NCI-H1436 (cell line): ENCODE measurements around the gene ADAMTS15.
"Not testable (repeated sequence)": the region's sequence is repeated elsewhere in the genome, so short reads cannot be mapped to it uniquely, and the experiment has no call there.

Experiments used
- DNase-seq: peaks from one replicate; lab custom pipeline; 2025; lab: John Stamatoyannopoulos, UW

ADAMTS15 gene

DNA sequence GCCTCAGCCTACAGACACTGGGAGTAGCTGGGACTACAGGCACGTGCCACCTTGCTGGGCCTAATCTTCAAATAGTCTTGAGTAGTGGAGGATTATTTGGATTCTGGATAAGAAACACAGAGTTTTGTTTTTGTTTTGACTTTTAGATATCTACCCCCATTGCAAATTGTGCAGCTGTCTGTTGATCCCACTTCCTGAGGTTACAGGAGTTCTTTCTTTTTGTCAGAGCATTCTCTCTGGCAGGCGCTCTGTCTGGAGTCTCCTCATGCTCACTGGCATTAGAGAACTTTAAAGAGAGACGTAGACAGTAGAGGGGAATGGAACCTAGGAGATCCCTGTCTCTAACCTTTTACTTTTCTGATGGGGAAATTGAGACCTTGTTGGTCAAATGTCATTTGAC is 12.3 kb upstream of the ADAMTS15 start:
- DNase-seq: no peak

DNA sequence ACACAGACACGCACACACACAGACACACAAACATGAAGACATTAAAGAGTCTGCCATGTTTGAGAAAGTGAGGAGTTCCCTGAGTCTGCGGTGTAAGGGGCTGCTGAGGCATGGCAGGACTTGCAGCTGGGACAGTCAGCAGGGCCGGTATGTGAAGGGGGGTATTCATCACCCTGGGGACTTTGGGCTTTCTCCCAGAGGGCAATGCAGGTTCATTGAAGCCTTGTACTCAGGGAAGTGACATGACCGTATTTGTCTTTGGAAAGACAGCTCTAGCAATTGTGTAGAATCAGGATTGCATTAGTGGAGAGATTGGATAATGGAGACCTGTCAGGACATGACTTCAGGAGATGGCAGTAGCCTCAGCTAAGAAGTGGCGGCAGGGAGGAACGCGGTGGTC is 10.6 kb upstream of the ADAMTS15 start:
- no peak for DNase-seq

GRCh38 chr11:130438401-130439159 is 9.9 kb upstream of the ADAMTS15 start:
- DNase-seq: not testable (repeated sequence)

- no peak for DNase-seq
Measured at GRCh38 chr11:130439160-130439519, 9.3 kb upstream of the ADAMTS15 start.

GRCh38 chr11:130439876-130440275 is 8.6 kb upstream of the ADAMTS15 start:
- DNase-seq: no peak

GRCh38 chr11:130441719-130442118 is 6.7 kb upstream of the ADAMTS15 start:
- DNase-seq: no peak

DNA sequence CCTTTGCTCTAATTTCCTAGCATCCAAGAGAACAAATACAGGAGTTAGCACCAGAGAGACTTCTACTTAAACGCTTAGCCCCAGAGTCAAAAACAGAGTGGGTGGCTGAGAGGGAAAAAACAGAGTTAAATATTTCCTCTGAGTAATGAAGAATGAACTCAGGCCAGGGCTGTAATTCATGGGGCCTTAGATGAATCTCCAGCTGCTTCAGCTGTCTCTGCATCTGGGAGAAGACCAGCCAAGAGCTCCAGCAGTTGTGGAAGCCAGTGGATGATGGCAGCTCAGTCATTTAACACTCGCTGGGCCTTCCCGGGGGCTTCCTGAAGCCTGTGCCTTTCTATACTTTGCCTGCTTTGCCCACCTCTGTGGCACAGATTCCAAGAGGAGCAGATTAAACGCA is 5.7 kb upstream of the ADAMTS15 start:
- DNase-seq: no peak

DNA sequence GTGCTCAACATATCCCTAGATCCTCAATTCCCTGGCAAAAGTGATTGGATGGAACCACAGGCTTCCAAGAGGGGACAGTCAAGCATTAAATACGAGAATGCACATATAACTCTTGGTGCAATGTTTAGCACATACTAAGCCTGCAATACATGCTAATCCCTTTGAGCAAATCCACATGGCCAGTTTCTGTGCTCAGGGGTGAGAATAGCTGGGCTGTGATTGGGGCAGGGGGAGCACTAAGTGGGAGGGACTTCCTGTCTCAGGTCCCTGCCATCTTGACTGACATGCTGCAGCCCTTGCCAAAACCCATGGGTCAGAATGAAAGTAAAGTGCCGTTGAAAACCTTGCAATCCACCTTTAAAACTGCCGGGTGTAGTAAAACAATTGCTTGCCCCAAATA is 2.7 kb upstream of the ADAMTS15 start:
- no peak for DNase-seq

GRCh38 chr11:130448039-130448415 is 418 bp upstream of the ADAMTS15 start:
- no peak for DNase-seq

GRCh38 chr11:130449310-130449990 is 1.0 kb downstream of the ADAMTS15 start:
- DNase-seq: no peak

- DNase-seq: no peak
Measured at GRCh38 chr11:130449996-130450769, 1.7 kb downstream of the ADAMTS15 start.

DNA sequence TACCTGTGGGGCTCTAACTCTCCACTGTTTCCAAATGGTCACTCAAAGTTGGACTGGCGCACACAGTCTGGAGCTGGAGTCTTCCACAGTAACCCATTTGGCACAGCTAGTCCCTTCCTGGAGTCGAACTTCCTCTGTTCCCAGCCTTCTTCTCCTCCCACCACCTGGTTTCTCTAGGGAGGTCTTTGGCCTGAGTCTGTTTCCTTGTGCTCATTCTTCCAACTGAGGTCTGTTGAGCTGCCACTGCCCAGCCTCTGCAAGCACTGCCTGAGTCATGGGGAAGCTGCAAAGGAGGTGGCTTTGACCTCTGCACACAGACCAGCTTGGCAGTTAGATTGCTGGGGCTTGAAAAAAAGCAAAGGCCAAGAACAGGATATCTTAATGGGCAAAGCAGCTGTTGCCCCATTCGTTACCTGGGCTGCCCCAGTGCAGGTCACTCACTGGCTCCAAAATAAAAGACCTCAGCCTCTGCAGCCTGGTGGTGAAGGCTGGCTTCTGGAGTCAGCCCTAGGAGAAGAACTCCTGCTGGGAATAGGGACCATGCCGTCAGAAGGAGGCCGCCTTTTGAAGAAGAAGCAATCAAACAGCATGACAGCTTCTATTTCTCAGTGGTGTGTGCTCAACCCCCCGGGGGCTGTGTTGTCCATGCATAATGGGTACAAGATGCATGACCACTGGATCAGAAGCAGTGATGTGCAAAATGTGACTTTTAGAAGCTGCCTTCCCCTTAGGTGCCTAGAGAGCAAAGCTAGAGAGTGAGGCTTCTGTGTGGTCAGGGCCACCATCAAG is 3.0 kb downstream of the ADAMTS15 start:
- no peak for DNase-seq

GRCh38 chr11:130452176-130452575 is 3.7 kb downstream of the ADAMTS15 start:
- no peak for DNase-seq

- DNase-seq: no peak
Measured at GRCh38 chr11:130452940-130453339, 4.5 kb downstream of the ADAMTS15 start.

- DNase-seq: no peak
Measured at GRCh38 chr11:130454491-130455252, 6.2 kb downstream of the ADAMTS15 start.

- DNase-seq: no peak
Measured at GRCh38 chr11:130455483-130456127, 7.2 kb downstream of the ADAMTS15 start.

- DNase-seq: no peak
Measured at GRCh38 chr11:130456286-130456685, 7.8 kb downstream of the ADAMTS15 start.

GRCh38 chr11:130457623-130458409 is 9.4 kb downstream of the ADAMTS15 start:
- no peak for DNase-seq

- no peak for DNase-seq
Measured at GRCh38 chr11:130458410-130458729, 9.9 kb downstream of the ADAMTS15 start.

- DNase-seq: no peak
Measured at GRCh38 chr11:130459521-130459920, 11.1 kb downstream of the ADAMTS15 start.
